Measurements from ENCODE around the gene TM4SF1.

DNA sequence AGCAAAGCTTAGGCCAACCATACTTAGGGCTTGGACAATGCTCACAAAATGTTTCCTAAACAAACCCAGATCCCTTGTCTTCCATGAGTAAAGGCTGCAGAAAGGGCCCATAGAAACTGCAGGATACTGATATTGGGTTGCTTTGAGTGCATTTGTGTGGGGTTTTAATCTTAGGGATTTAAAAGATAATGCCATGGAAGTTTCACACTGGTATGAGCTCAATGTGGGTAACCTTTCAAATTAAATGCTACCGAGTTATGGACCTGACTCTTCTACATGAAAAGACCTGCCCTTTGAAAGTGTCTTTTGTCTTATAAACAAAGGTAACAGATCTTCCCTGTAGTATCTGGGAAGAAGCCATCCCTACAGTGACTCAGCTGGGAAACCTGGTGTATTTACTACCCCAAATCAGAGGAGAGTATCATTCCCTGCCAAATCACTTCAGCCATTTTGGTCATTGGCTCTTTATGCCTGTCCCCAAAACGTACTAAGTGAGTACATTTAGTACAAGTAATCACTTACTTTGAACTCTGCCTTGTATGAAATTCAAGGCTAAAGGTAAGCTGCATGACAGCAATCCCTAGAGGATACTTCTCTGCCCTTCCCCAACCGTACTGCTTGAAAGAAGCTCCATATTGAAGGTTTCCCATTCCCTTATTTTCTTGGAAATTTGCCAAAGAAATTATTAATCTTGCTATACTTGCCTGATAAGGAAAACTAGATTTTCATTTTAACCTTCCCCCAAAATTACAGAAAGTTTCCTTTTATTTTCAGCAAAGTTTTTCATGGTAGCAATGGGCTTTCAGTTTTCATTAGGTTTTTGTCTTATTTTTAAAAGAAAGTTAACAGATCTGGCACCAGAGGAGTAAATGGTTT, 7.2 kb downstream of the TM4SF1 start:
- TF ChIP-seq POLR2A (IDR thresholded peaks at IDR 0.05; ENCODE audit: low read length) (no peak), GATA1 (IDR thresholded peaks at IDR 0.05; ENCODE audit: low read depth, low read length) (no peak)

All from erythroblast (primary cell).